ENCODE results near the gene SMG6.

SMG6 gene

GRCh38 chr17:2187758-2188157, 115.8 kb downstream of the SMG6 start:
- CTCF ChIA-PET: interaction anchor here (1.4 to 3.0 kb wide), 2 partner anchors 9 to 43 kb away, joined by 3 to 13 read pairs; no protein-coding TSS in a partner anchor
- TF ChIP-seq CTCF (IDR thresholded peaks at IDR 0.05; ENCODE audit: control extremely low read depth, extremely low read depth, low read depth, missing control alignments): no peak
- POLR2A ChIA-PET: no interaction called here

GRCh38 chr17:2186937-2187336, 116.6 kb downstream of the SMG6 start:
- no peak for DNase-seq (ENCODE audit: extremely low spot score)
- CTCF ChIA-PET: no interaction called here
- TF ChIP-seq CTCF (IDR thresholded peaks at IDR 0.05; ENCODE audit: control extremely low read depth, extremely low read depth, low read depth, missing control alignments): no peak
- POLR2A ChIA-PET: no interaction called here

More at GRCh38 chr17:2187758-2188157, 115.8 kb downstream of the SMG6 start:
- no peak for DNase-seq (ENCODE audit: extremely low spot score)

- ChIA-PET CTCF (no interaction called here), POLR2A (interaction anchor here (0.6 kb wide), 1 partner anchor 112 kb away, joined by 4 read pairs; no protein-coding TSS in a partner anchor)
- TF ChIP-seq CTCF (IDR thresholded peaks at IDR 0.05; ENCODE audit: control extremely low read depth, extremely low read depth, low read depth, missing control alignments): no peak
- no peak for DNase-seq (ENCODE audit: extremely low spot score)
Measured at GRCh38 chr17:2184993-2185931, 118.3 kb downstream of the SMG6 start.

GRCh38 chr17:2183346-2183745, 120.2 kb downstream of the SMG6 start:
- CTCF ChIA-PET: no interaction called here
- POLR2A ChIA-PET: no interaction called here
- DNase-seq (ENCODE audit: extremely low spot score): no peak
- TF ChIP-seq CTCF (IDR thresholded peaks at IDR 0.05; ENCODE audit: control extremely low read depth, extremely low read depth, low read depth, missing control alignments): no peak

GRCh38 chr17:2181897-2182448, 121.6 kb downstream of the SMG6 start:
- ChIA-PET POLR2A (no interaction called here), CTCF (interaction anchor here (1.6 to 1.7 kb wide), 2 partner anchors 10 to 12 kb away, joined by 3 to 5 read pairs; no protein-coding TSS in a partner anchor)
- no peak for DNase-seq (ENCODE audit: extremely low spot score)
- no peak for TF ChIP-seq CTCF (IDR thresholded peaks at IDR 0.05; ENCODE audit: control extremely low read depth, extremely low read depth, low read depth, missing control alignments)

- TF ChIP-seq CTCF (IDR thresholded peaks at IDR 0.05; ENCODE audit: control extremely low read depth, extremely low read depth, low read depth, missing control alignments): no peak
- DNase-seq (ENCODE audit: extremely low spot score): no peak
- ChIA-PET CTCF (interaction anchor here (1.6 to 1.7 kb wide), 2 partner anchors 11 to 13 kb away, joined by 3 to 5 read pairs; no protein-coding TSS in a partner anchor), POLR2A (no interaction called here)
Measured at GRCh38 chr17:2181206-2181896, 122.2 kb downstream of the SMG6 start.

Data from GM10248 (cell line).